HG03139 (cell line): ENCODE data around the gene PTCH1.

Source experiments
- ATAC-seq: cut with Tn5 transposase; IDR thresholded peaks from one replicate; pipeline ENCODE4 v1.9.1; 2021; ENCODE audit not compliant: unreplicated experiment

PTCH1 gene

GRCh38 chr9:95409650-95410426 is 106.9 kb downstream of the PTCH1 start:
- ATAC-seq: no peak

- no peak for ATAC-seq
These were observed 109.2 kb downstream of the PTCH1 start for GRCh38 chr9:95407524-95407923.

- no peak for ATAC-seq
These were observed 110.7 kb downstream of the PTCH1 start for GRCh38 chr9:95406121-95406520.

DNA sequence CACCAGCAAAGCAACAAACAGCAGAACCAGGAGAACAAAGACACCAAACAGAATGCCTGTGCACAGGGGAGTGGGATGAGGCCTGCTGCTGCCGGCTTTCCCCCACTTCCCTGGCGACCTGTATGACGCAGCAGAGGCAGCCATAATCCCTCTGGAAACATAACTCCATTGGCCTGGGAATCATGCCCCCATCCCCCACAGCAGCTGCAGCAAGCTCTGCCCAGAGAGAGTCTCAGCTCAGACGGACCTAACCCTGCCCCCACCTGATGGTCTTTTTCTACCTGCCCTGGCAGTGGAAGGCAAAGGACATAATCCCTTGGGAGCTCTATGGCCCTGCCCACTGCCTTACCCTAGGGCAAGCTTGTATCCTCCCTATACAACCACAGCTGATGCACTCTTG is 117.5 kb downstream of the PTCH1 start:
- ATAC-seq: no peak
